Measurements from ENCODE around the gene STRN3.
"Not testable (repeated sequence)": the region's sequence is repeated elsewhere in the genome, so short reads cannot be mapped to it uniquely, and the experiment has no call there.

The STRN3 gene, protein sequence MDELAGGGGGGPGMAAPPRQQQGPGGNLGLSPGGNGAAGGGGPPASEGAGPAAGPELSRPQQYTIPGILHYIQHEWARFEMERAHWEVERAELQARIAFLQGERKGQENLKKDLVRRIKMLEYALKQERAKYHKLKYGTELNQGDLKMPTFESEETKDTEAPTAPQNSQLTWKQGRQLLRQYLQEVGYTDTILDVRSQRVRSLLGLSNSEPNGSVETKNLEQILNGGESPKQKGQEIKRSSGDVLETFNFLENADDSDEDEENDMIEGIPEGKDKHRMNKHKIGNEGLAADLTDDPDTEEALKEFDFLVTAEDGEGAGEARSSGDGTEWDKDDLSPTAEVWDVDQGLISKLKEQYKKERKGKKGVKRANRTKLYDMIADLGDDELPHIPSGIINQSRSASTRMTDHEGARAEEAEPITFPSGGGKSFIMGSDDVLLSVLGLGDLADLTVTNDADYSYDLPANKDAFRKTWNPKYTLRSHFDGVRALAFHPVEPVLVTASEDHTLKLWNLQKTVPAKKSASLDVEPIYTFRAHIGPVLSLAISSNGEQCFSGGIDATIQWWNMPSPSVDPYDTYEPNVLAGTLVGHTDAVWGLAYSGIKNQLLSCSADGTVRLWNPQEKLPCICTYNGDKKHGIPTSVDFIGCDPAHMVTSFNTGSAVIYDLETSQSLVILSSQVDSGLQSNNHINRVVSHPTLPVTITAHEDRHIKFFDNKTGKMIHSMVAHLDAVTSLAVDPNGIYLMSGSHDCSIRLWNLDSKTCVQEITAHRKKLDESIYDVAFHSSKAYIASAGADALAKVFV

DNA sequence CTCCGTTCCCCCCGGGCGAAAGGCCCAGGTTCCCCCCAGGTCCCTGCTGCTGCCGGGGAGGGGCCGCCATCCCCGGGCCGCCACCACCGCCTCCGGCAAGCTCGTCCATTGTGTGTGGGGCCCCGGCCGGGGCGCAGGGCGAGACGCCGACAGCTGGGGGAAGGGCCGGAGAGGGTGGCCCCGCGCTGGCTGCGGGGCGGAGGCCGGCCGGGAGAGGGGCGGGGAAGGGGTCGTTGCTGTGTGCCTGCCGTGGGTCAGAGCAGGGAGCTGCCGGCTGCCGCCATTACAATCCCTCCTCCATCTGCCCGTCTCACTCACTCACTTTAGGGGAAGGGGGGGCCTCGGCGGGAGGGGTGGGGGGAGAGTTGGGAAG, at the start of gene STRN3:
Gene STRN3 (minus strand): TSS at position 303 of the 373 bp plus-strand sequence. CDS start 194 bp downstream, at position 109.
- TF ChIP-seq, protein P1, sequence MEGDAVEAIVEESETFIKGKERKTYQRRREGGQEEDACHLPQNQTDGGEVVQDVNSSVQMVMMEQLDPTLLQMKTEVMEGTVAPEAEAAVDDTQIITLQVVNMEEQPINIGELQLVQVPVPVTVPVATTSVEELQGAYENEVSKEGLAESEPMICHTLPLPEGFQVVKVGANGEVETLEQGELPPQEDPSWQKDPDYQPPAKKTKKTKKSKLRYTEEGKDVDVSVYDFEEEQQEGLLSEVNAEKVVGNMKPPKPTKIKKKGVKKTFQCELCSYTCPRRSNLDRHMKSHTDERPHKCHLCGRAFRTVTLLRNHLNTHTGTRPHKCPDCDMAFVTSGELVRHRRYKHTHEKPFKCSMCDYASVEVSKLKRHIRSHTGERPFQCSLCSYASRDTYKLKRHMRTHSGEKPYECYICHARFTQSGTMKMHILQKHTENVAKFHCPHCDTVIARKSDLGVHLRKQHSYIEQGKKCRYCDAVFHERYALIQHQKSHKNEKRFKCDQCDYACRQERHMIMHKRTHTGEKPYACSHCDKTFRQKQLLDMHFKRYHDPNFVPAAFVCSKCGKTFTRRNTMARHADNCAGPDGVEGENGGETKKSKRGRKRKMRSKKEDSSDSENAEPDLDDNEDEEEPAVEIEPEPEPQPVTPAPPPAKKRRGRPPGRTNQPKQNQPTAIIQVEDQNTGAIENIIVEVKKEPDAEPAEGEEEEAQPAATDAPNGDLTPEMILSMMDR (IDR thresholded peaks at IDR 0.05; ENCODE audit: low read depth, low read length), result no peak
- DNase-seq (ENCODE audit: extremely low read depth, low read depth), result no peak

DNA sequence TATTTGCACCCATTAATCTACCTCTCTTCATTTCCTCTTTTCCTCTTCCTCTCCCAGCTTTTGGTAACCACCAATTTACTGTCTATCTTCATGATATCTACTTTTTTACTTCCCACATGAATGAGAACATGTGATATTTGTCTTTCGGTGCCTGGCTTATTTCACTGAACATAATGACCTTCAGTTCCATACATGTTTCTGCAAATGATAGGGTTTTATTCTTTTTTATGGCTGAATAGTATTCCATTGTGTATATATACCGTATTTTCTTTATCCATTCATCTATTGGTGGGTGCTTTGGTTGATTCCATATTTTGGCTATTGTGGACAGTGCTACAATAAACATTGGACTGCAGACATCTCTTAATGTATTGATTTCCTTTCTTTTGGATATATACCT, 49.0 kb upstream of the STRN3 start:
- TF ChIP-seq, protein P1 (IDR thresholded peaks at IDR 0.05; ENCODE audit: low read depth, low read length), result no peak
- no peak for DNase-seq (ENCODE audit: extremely low read depth, low read depth)

DNA sequence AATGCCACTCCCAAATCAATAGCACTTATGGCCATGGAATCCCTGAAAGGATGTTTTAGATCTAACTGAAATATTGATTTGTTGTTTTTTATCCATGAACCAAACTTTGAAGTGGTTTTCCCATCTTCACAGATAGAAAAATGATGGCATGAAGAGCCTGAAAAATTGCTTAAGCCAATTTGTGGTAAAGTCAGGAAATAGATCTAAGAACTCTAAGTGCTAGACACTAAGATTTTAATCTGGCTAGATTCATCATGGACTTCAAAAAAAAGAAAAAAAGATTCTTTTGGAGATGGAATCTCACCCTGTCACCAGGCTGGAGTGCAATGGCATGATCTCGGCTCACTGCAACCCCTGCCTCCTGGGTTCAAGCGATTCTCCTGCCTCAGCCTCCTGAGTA, 45.0 kb upstream of the STRN3 start:
- no peak for DNase-seq (ENCODE audit: extremely low read depth, low read depth)
- TF ChIP-seq, protein P1 (IDR thresholded peaks at IDR 0.05; ENCODE audit: low read depth, low read length), result no peak

DNA sequence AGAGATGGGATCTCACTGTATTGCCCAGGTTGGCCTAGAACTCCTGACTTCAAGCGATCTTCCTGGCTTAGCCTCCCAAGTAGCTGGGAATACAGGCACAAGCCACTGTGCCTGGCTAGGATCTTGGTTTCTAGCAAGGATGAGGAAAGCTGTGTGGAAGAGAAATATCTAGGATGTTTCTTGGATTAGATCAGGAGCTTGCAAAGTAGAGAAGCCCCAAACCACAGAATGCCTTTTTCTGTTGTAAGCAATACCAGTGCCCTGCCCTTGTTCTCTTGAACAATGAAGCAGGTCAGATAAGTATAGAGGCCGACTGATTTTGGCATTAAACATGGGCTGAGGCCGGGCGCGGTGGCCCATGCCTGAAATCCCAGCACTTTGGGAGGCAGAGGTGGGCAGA, 44.3 kb upstream of the STRN3 start:
- peak; percentile 68 for DNase-seq (ENCODE audit: extremely low read depth, low read depth)
- TF ChIP-seq, protein P1 (IDR thresholded peaks at IDR 0.05; ENCODE audit: low read depth, low read length), result no peak

DNA sequence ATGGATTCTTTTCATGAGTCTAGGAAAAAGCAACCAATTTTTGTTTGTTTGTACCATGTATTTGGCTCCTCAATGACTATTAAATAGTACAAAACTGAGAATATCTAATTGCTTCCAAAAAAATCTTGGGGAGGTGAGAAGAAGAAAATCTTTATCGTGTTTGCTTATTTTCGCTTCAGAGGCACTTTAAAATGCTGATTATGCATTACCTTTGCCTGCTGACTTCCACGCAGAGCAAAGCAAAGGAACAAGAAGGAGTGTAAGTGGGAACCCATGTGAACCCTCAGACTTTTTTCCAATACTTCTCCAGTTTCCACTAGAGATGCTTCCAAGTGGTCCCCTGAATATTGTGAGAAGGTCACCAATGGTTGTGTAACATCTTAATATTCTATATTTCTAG, 43.2 kb upstream of the STRN3 start:
- TF ChIP-seq, protein P1 (IDR thresholded peaks at IDR 0.05; ENCODE audit: low read depth, low read length), result no peak

DNA sequence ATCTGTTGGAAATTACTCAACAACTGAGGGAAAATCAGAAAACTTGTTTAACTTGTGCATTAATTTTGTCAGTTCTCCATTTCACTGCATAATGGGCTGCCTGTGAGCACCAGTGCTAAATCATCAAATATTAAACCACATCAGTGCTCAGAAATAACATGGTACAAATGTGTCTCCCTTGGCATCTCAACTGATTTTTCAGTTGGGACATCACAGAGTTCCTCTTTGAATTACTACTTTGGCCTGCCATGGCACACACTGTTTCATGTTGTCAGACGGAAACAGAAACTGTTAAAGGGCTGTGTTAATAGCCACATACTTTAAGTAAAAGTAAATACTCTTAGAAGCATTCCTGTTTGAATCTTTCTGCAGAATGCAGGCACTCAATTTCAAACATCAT, 42.1 kb upstream of the STRN3 start:
- TF ChIP-seq, protein P1 (IDR thresholded peaks at IDR 0.05; ENCODE audit: low read depth, low read length), result no peak
- no peak for DNase-seq (ENCODE audit: extremely low read depth, low read depth)

More for the DNA sequence above, 43.2 kb upstream of the STRN3 start:
- DNase-seq (ENCODE audit: extremely low read depth, low read depth), result no peak

DNA sequence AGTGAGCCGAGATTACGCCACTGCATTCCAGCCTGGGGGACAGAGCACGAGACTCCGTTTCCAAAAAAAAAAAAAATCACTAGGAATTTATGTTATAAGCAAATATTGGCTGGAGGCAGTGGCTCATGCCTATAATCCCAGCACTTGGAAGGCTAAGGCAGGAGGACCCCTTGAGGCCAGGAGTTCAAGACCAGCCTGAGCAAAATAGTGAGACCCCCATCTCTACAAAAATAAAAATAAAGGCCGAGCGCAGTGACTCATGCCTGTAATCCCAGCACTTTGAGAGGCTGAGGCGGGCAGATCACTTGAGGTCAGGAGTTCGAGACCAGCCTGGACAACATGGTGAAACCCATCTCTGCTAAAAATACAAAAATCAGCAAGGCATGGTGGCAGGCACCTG, 36.7 kb upstream of the STRN3 start:
- DNase-seq (ENCODE audit: extremely low read depth, low read depth), result not testable (repeated sequence)

All from AG09319 (cell line).